Fibroblast of gingiva (primary cell): Measurements from ENCODE around the gene GADD45A.

Source experiments
- DNase-seq: peaks from one replicate; pipeline ENCODE4 v3.0.0-alpha.2; 2011; ENCODE audit warnings: low read depth

Gene GADD45A

DNA sequence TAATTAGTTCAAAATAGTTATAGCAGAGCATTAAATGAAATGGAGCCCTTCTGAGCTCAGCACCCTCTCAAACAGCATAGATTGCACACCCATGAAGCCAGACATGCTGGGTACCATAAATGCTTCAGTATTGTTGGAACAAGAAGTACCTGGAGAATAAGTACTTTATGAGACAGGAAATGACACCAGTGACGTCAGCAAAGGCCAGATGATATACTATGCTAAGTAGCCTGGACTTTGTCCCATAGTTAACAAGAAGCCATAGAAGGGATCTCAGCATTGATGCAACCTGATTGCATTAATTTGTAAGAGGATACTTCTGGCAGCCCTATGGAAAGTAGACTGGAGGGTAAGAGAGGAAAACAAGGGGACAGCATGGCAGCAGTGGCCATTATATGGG lies 16.3 kb upstream of the GADD45A start:
- peak; percentile 48 for DNase-seq

DNA sequence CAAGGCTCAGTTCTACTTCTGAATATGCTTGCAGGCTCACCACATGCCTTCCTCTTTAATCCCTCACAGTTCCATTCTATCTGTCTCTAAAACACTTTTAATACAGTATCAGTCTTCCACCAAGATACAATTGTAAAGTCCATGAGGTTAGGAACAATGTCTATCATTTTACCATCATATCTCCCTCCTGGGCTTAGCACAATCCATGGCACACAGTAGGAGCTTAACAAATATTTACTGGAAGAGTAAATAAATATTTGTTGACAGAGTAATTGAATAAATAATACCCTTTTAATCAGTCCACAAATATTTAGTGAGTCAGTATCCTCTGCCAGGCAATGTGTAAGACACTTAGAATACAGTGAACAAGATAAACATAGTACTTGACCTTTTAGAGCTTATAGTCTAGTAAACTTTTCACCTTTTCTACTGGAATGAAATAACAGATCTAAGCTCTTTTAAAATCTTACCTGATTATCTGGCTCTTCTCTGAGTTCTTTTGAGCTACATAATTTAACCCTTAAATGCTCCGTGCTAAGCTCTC lies 12.7 kb upstream of the GADD45A start:
- DNase-seq = no peak

DNA sequence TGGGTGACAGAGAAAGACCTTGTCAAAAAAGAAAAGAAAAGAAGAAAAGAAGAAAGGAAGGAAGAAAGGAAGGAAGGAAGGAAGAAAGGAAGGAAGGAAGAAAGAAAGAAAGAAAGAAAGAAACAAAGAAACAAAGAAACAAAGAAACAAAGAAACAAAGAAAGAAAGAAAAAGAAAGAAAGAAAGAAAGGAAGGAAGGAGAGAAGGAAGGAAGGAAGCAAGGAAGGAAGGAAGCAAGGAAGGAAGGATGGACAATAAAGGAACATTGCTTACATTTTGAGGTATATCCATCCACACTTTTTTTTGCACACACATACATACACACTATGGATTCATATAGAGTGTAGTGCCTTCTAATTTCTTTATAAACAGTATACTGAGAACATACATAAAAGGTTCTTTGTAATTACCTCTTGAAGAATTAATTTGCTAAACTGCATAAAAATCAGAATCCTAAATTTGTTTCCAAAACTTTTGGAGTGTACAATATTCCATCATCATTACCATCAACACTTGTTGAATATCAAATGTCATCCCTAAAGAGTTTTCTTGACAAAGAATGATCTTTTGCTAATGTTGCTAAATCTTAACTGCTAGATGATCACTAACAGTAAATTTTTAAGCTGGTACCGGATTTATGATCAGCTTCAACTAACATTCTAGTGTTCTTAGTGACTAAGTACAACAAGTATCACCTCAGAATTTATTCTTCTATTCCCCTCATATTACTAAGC lies 11.4 kb upstream of the GADD45A start:
- no peak for DNase-seq

DNA sequence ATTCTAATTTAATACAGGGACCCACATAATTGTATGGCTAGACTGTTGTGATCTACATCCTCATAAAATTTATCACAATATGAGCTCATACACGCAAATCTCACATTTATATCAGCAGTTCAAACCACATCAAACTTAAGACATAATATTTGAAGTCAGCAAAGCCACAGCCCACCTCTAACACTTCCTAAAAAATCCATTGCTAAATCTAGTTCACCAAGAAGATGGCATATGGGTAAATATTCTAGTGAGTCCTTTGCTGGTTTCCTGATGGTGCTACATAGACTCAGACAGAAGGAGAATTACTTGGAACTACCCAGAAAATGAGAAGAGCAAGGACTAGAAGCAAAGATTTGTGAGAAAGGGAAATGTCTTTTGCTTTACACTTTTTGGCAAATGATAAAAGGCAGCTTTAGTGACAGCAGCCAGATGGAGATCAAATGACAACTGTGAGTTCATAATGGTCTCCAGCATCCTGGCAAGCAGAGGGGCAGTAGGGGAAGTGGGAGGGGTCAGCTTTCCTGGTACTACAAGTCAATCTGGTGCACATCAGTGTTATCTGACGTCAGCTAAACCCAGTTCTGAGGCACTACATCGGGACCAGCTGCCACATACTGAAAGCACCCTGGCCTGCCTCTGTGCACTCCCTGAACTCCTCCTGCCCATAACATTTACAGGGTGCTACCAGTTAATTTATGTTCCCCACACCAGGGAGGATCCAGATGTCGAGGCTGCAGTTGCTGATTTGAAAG lies 10.6 kb upstream of the GADD45A start:
- DNase-seq = peak; percentile 89

DNA sequence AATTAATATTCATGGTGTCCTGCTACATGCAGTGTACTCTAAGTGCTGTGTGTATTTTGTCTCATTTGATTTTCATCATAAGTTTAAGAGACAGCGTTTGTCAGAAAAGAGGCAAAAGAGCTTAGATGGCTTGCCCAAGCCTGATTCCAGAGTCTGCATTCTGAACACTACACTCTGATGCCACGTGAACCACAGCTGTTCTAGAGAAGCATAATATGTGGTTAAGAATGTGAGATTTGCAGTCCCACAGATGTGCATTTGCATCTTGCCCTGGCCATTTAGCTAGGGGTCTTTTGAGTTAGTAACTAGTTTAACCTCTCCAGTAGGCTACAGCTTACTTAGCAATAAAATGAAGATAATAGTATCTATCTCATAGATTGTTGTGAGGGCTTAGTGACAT lies 9.2 kb upstream of the GADD45A start:
- peak; percentile 50 for DNase-seq

DNA sequence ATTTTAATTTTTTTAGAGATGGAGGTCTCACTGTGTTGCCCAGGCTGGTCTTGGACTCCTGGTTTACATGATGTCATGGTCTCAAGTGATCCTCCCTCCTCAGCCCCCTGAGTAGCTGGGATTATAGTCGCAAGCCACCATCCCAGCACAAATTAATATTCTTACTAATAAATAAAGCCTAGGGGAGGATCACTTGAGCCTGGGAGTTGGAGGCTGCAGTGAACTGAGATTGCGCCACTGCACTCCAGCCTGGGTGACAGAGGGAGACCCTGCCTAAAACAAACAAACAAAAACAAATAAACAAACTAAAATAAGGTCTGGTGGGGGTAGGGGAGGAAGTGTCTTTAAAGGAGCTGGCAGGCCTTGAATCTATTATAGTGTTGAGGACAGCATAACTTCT lies 8.7 kb upstream of the GADD45A start:
- no peak for DNase-seq

DNA sequence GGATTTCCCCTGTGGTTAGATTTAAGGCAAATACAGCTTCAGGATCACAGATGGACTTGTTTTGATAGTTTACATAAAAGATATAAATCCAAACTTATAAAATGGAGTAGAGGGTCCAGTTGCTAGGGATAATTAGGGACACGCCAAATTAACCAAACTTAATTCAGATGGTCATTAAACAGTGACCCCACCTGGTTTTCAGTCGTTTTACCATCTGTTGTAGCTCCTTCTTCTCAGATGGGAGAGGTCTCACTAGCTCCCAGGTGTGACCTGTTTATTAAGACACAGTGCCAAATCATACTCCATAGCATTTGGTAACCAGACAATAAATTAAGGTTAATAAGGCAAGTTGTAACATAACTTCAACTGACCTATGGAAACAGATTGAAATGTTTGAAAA lies 8.1 kb upstream of the GADD45A start:
- no peak for DNase-seq

DNA sequence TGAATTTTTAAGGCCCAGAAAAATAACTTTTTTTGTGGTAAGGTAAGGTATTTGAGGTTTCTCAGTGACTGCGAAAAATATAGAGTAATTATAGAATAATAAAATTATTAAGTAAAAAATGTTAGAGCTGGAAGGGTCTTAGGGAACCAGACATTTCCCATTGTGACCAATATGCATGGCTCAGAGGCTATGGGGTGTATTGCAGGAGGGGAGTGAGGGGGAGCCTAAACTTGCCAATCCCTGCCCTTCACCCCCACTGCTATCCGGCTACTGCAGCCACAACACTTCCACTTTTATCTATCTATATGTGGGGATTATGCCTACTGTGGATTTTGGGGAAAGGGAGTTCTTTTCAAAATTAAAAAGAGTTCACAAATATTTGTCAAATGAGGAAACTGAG lies 7.6 kb upstream of the GADD45A start:
- DNase-seq = no peak

DNA sequence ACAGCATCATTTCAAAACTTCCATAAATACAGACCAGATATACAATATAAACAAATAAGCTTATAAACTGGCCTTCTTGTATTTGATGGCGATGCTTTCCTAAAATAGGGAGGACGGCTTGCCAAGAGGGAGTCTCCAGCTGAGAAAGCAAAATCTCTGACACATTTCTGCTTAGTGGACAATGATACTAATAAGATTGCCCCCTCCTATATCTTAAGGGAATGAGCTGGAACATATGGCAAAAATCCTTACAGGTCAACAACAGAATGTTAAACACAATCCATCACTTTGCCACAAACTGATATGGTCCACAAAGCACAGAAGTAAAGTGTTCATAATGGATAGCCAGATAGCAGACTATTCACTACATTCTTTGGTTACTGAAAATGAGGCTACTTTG lies 7.1 kb upstream of the GADD45A start:
- DNase-seq = no peak

DNA sequence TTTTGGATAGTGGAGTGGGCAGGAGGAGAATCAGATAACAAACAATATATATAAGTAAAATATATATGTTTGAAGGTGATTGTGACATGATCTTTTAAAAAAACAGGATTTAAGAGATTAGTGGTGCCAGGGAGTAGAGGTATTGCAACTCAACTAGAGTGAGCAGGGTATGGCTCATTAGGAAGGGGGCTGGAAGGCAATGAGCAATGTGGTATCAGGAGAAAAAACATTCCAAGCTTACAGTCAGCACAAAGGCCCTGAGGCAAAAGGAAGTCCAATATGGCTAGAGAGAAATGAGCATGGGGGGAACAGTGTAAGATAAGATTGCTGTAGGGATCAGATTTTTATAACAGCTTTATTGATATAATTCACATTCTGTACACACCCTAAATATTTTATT lies 5.3 kb upstream of the GADD45A start:
- DNase-seq = no peak

DNA sequence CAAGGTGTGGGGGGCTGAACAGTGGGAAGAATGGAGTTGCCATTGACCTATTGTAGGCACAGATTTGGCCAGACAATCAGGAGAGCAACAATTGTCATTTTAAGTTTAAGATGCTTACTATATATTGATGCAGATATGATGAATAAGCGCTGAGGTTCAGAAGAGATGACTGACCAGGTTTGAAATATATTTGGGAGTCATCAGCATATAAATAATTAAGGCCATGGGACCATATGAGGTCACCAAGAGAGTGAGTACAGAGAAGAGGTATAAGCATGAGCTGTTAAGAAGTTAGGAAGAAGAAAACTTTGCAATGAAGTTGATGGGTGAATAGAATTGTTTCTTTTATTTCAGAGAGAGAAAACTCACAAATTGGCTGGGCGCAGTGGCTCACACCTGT lies 4.5 kb upstream of the GADD45A start:
- no peak for DNase-seq

DNA sequence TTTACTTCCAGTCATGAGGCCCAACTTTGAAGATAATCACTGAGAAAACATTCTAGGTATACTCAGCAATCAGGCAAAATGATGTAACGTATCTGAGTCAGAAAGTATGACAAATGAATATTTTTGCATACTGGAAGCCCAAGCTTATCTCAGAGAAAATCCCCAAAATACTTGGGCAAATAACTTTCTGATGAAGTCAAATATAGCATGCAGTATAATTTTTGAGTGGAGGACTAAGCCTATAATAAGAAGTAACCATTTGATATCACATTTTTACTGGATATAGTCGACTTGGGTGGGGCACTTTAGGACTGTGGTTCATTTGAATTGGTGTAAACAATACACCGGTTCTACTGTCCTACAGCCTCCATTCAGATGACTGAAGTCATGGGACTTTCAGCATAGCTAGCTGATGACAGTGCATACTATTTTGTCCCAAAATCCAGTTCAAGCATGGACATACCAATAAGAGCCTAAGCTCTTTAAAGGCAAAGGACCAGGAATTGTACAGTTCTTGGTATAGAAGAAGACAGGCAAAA lies 2.3 kb upstream of the GADD45A start:
- peak; percentile 29 for DNase-seq

DNA sequence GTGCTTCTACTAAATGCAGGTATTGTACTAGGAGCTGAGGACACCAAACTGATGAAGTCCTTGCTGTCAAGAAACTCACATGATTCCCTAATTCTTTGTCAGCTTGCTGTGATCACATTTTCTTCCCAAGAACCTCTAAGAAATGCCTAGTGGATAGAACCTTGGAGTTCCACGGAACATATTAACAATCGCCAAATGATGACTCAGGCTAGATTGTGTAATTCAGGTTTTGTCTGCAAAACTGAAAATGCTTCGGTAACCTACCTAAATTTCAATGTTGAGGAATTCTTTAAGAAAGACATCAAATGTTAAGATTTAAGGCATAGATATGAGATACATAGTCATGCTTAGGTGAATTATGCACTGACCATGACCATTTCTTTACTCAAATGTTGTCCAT lies 1.7 kb upstream of the GADD45A start:
- peak; percentile 49 for DNase-seq

DNA sequence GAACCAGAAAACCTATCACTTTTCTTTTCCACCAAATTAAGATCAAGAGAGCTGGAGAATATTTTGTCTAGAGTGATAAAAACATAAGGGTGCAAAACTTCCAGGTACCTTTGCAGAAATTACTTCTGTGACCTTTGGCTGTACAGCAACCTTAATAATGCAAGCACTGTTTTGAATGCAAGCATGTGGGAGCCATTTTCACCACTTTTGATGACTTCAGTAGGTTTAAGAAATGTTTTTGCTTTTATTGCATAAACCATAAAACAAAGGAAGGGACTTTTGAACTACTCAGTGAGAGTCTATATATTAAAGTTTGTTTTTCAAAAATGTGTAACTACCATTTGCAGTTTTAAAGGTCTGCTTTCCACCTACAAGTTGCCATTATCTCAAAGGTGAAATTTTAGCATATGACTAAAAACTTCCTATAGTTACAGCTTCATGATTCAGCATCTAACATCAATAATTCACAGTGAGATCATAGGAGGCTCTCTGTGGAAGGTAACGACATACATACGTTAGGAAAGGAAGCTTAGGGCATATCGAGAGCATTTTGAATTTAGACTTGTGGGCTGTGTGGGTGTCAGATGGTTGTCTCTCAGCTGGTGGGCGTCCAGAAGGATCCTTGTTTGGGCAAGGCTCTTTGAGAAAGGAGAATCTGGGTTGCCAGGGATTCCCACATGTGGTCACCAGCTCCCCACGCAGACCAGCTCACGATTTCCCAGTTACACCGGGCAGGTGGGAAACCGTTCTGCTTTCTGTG lies 1.1 kb upstream of the GADD45A start:
- DNase-seq = no peak

DNA sequence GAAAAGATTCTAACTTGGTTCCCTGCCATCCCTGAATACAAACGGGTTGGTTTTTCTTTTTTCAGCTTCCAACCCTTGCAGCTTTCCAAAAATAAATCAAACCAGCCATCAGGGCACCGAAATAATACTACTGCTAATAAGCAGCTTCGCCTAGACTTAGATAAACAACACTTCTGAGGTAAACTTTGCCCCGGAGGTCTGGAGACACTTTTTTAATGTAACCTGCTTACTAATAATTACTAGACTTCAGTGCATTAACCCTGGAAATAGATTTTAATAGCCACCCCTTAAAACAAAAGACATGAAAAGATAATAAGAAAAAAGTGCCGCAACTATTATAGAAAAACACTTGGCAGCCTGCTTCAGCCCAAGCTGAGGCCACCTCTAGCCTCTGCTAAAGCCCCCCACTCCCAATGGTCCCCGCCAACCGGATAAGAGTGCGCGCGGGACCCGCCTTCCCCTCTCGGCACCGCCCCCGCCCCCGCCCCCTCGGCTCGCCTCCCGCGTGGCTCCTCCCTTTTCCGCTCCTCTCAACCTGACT lies 405 bp upstream of the GADD45A start:
- DNase-seq = no peak

DNA sequence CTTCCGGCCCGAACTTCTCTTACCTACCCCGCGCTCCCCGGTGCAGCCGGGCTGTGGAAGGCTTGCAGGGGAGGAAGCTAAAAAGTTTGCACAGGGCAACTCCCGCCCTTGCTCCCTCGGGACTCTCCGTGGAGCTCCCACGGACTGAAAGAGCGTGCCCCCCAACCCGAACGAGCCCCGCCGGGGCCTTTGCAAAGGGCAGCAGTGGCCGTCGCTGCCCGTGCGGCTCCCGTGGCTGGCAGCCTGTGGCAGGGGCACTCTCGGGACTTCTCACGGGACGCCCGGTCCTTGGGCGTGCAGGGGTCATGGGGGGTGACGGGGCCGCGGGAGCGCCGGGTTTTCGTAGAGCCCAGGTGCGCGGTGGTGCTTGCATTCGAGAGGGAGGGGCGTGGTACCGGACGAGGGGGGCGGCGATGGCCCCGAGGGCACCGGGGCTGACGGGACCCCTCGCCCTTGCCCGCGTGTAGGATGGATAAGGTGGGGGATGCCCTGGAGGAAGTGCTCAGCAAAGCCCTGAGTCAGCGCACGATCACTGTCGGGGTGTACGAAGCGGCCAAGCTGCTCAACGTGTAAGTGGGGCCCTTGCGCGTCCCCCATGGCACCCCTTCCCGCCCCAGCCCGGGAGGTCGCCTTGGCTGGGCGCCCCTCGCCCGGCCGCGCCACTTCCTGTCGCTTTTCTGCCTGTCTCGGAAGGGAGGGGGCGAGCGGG lies 711 bp downstream of the GADD45A start:
- peak; percentile 24 for DNase-seq

DNA sequence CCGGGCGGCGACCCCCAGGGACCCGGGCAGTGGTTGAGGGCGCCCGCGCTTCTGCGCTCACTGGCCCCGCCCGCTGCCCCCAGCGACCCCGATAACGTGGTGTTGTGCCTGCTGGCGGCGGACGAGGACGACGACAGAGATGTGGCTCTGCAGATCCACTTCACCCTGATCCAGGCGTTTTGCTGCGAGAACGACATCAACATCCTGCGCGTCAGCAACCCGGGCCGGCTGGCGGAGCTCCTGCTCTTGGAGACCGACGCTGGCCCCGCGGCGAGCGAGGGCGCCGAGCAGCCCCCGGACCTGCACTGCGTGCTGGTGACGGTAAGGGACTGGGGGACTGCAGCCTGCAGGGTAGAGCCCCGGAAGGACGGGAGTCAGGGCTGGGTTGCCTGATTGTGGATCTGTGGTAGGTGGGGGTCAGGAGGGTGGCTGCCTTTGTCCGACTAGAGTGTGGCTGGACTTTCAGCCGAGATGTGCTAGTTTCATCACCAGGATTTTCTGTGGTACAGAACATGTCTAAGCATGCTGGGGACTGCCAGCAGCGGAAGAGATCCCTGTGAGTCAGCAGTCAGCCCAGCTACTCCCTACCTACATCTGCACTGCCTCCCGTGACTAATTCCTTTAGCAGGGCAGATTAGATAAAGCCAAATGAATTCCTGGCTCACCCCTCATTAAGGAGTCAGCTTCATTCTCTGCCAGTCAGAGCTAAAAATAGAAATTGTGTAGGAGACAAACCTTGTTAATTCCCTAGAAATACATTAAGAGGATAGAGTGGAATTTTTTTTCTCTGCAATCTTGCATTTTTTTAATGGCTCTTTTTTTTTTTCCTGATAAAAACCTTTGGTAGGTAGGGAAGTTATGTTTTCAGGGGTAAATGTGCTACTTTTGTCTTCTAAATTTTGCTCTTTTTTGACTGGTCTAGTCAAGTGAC lies 1.5 kb downstream of the GADD45A start:
- DNase-seq = peak; percentile 95

DNA sequence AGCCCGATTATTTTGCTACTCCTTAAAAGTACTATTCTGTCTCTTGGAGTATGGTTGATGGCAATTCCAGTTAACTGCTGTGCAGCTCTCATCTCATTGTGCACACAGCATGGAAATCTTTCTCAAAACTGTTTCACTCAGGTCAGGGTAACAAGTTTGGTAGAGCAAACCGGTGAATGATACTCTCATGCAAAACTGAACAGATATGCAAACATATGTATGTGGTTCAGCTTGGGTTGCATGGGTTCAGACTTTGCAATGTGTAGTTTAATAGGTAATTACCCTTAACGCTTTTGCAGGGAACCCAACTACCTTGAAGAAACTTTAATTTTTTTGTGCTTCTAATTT lies 2.2 kb downstream of the GADD45A start:
- DNase-seq = no peak

DNA sequence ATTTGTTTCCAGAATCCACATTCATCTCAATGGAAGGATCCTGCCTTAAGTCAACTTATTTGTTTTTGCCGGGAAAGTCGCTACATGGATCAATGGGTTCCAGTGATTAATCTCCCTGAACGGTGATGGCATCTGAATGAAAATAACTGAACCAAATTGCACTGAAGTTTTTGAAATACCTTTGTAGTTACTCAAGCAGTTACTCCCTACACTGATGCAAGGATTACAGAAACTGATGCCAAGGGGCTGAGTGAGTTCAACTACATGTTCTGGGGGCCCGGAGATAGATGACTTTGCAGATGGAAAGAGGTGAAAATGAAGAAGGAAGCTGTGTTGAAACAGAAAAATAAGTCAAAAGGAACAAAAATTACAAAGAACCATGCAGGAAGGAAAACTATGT lies 2.6 kb downstream of the GADD45A start:
- DNase-seq = peak; percentile 76

DNA sequence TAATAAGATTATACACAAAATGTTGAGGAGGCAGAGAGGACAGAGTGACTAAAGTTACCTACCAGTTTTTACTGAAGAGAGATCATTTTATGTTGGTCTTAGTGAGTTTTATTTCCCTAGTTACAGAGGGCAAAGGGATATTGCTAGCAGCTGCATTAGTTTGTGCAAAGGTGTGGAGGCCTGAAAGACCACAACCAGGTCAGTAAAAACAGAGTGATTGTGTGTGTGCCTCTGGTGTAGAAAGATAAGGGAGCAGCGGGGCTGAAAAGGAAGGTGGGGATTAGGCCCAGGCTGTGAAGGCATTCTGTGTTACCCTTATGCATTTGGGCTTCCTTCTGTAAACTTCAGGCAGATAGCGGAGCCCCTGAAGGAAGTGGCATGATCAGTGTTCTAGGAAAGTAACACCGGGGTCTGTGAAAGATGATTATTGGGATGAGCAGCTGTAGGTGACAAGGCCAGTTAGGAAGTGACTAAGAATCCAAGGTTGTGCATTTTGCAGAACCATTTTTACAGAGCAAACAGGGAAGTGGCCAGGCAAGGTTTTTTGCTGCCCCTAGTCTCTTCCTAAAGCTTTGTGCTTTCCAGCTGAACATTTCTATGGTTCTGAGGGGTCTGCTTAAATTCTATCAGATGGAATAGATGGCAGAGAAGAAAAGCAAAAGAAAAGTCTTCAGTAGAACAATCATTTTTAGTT lies 3.7 kb downstream of the GADD45A start:
- no peak for DNase-seq
